NCI-H510A treated with DMSO at 0.1 percent for 48 hours (cell line): ENCODE data around the gene THEM5.

ENCODE experiments used
- DNase-seq: peaks from one replicate; lab custom pipeline; 2025; lab: John Stamatoyannopoulos, UW

THEM5 gene

DNA sequence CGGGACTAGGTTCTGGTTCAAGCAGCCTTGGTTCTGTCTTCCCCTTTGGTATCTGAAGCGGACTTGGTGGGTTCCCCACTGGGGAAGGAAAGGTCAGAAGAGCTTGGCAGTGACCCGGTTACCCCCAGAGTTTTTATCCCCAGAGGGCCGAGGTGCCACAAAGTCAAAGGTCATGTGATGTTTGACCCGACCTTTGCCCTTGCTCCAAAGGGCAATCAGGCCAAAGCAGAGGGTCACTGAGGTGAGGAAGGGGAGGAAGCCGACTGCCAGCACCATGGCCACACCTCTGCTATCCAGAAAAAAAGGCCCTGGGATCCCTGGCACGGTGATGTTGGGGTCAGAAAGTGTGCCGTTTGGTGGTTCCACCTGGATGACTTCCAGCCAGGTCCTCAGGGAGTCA is 52.7 kb downstream of the THEM5 start:
- DNase-seq = no peak

DNA sequence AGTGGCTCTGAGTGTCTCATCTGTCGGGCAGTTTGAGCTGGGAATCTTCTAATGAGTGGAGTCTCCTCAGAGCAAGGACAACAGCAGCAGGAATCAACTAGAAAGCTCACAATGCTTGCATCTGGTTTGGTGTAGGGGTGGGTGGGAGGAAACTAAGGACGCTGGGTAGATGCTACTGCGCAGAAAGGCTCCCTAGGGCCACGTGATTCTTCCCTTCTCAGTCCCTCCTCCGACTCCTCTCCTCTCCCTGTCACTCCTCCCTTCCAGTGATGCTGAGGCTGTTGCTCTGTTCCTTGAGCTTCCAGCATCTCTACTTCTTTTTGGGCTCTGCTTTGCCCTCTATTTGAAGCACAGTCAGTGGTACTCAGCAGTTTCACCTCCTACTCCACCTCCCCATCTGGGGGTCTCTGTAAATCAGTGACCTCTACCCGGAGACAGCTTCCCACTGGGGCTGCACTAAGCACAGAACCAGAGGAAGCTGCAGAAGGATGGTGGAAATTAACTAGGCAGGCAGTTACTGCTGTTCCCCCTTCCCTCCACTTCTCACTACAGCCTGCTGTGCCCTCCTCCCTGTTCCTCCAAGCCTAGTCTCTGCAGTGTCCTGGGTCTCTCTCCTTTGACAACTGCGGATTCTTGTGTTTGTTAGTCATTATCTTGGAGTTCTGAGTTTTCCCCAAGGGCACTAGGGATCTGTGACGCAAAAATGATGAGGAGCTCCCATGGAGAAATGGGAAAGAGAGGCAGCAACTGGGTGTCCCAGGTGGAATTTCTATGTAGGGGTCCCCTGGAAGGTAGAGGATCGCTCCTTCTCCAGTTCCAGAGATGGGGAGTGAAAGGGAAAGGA is 54.1 kb downstream of the THEM5 start:
- DNase-seq = no peak

GRCh38 chr1:151798571-151798970 is 54.9 kb downstream of the THEM5 start:
- DNase-seq = no peak
